ENCODE measurements around the gene ALDH3B1. TPM values are rescaled to one million over a fixed set of nuclear protein-coding genes. Genes with fewer than 3 reads are reported as not detected.

Gene ALDH3B1
- total and polyA plus RNA-seq, 2 of the 4 experiments (the other 2 are of a cell fraction): 11.8 to 22.8 TPM

DNA sequence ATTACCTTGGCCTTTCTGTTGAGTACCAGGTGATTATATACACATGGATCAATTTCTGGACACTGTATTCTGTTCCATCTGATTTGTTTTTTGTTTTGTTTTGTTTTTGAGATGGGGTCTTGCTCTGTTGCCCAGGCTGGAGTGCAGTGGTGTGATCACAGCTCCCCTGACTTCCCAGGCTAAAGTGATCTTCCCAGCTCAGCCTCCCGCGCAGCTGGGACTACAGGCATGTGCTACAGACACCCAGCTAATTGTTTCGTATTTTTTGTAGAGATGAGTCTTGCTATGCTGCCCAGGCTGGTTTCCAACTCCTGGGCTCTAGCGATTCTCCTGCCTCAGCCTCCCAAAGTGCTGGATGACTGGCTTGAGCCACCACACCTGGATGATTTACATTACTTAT, 47.7 kb downstream of the ALDH3B1 start:
- Histone ChIP-seq H3K9ac (ENCODE audit: low read depth, low read length) (no peak overlapping the region), H3K27me3 (ENCODE audit: control insufficient read depth, insufficient read depth, low read length) (no peaks in the 10 kb centered on the region), H2BK15ac (ENCODE audit: low read depth, low read length) (no peak overlapping the region), H3K36me3 (ENCODE audit: control insufficient read depth, insufficient read depth, low read length) (peaks cover 14% of the 10 kb centered on the region), H2AFZ (replicated peaks; ENCODE audit: low read length, poor library complexity) (no peak overlapping the region), H2AK5ac (ENCODE audit: low read depth, low read length) (no peak overlapping the region), H3K23ac (ENCODE audit: low read depth, low read length) (no peak overlapping the region), H3K14ac (replicated peaks; ENCODE audit: low read depth, low read length) (no peak overlapping the region), H4K20me1 (ENCODE audit: insufficient read depth, low read length) (no peaks in the 10 kb centered on the region), H3K4me2 (ENCODE audit: low read depth, low read length) (no peak overlapping the region), H3K56ac (ENCODE audit: extremely low read depth, insufficient read depth, low read length) (no peak overlapping the region), H4K8ac (ENCODE audit: low read depth in 2 of 2, low read length in 2 of 2) (no peak overlapping the region), H3K4me3 (ENCODE audit: insufficient read depth, low read depth, low read length) (no peak overlapping the region), H2BK120ac (ENCODE audit: low read depth, low read length) (no peak overlapping the region), H2BK20ac (ENCODE audit: low read depth, low read length) (no peak overlapping the region), H3K9me1 (ENCODE audit: insufficient read depth, low read length) (peaks cover 10% of the 10 kb centered on the region; the same call in 1 of the 2 replicates), H2AK9ac (replicated peaks; ENCODE audit: low read depth, low read length, poor library complexity) (no peak overlapping the region), H3K4ac (ENCODE audit: low read depth, low read length) (no peak overlapping the region), H3K9me3 (ENCODE audit: control insufficient read depth, insufficient read depth, low read length) (no peaks in the 10 kb centered on the region), H3K79me1 (ENCODE audit: low read depth in 1 of 2, low read length in 2 of 2) (no peaks in the 10 kb centered on the region; a peak in 1 of 4 replicates), H3K4me1 (ENCODE audit: control insufficient read depth, insufficient read depth, low read length) (no peaks in the 10 kb centered on the region), H4K91ac (ENCODE audit: insufficient read depth, low read depth, low read length) (no peak overlapping the region), H3K27ac (ENCODE audit: insufficient read depth, low read length) (no peak overlapping the region), H2BK5ac (ENCODE audit: low read depth, low read length, poor library complexity, severe bottlenecking) (no peak overlapping the region), H4K5ac (ENCODE audit: low read depth, low read length) (no peak overlapping the region), H3K18ac (ENCODE audit: low read depth, low read length) (no peak overlapping the region)
- in situ Hi-C loops (cut with MboI; ENCODE audit: low sequenced_read_pairs): no loop called here
- WGBS, 2 experiments (ENCODE audit: extremely low coverage in 2 of 2, insufficient read length in 1 of 2): 96% methylated on average over 4 of the region's 4 CpGs; no CpG with 5 or more reads in 1 of the 2 experiments
- CTCF ChIA-PET: no interaction called here
- BruUV-seq (replicated peaks): no TSS peak
- DNase-seq: no peak
- POLR2A ChIA-PET (ENCODE audit: unreplicated experiment): no interaction called here
- intact Hi-C loops (cut with micrococcal nuclease): no loop called here
- TF ChIP-seq RAD21 (IDR thresholded peaks at IDR 0.05; ENCODE audit: low read length): no peak
- no peak for TF ChIP-seq MXI1 (IDR thresholded peaks at IDR 0.05; ENCODE audit: borderline replicate concordance, low read depth, low read length)
- TF ChIP-seq BHLHE40 (IDR thresholded peaks at IDR 0.05; ENCODE audit: low read depth, low read length): no peak
- TF ChIP-seq, protein P1, sequence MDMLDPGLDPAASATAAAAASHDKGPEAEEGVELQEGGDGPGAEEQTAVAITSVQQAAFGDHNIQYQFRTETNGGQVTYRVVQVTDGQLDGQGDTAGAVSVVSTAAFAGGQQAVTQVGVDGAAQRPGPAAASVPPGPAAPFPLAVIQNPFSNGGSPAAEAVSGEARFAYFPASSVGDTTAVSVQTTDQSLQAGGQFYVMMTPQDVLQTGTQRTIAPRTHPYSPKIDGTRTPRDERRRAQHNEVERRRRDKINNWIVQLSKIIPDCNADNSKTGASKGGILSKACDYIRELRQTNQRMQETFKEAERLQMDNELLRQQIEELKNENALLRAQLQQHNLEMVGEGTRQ (IDR thresholded peaks at IDR 0.05; ENCODE audit: low read depth, low read length): no peak
- TF ChIP-seq RCOR1 (IDR thresholded peaks at IDR 0.05; ENCODE audit: insufficient replicate concordance, low read length): no peak
- TF ChIP-seq POLR2A (IDR thresholded peaks at IDR 0.05; ENCODE audit: low read depth, low read length): no peak
- TF ChIP-seq CEBPB (IDR thresholded peaks at IDR 0.05; ENCODE audit: low read depth, low read length): no peak
- TF ChIP-seq, protein P2, sequence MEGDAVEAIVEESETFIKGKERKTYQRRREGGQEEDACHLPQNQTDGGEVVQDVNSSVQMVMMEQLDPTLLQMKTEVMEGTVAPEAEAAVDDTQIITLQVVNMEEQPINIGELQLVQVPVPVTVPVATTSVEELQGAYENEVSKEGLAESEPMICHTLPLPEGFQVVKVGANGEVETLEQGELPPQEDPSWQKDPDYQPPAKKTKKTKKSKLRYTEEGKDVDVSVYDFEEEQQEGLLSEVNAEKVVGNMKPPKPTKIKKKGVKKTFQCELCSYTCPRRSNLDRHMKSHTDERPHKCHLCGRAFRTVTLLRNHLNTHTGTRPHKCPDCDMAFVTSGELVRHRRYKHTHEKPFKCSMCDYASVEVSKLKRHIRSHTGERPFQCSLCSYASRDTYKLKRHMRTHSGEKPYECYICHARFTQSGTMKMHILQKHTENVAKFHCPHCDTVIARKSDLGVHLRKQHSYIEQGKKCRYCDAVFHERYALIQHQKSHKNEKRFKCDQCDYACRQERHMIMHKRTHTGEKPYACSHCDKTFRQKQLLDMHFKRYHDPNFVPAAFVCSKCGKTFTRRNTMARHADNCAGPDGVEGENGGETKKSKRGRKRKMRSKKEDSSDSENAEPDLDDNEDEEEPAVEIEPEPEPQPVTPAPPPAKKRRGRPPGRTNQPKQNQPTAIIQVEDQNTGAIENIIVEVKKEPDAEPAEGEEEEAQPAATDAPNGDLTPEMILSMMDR (conservative IDR thresholded peaks at IDR 0.05; ENCODE audit: low read depth, low read length): no peak
- TF ChIP-seq FOS (IDR thresholded peaks at IDR 0.05; ENCODE audit: low read depth, low read length): no peak
- no peak for TF ChIP-seq NFE2L2 (IDR thresholded peaks at IDR 0.05; ENCODE audit: low read depth, low read length)
- TF ChIP-seq MAZ (IDR thresholded peaks at IDR 0.05; ENCODE audit: borderline replicate concordance, low read depth, low read length): no peak
- no peak for TF ChIP-seq RFX5 (IDR thresholded peaks at IDR 0.05; ENCODE audit: low read depth, low read length)
- no peak for TF ChIP-seq SMC3 (IDR thresholded peaks at IDR 0.05; ENCODE audit: low read depth, low read length)
- no peak for TF ChIP-seq CHD1 (IDR thresholded peaks at IDR 0.05; ENCODE audit: low read depth, low read length)
- TF ChIP-seq ELK1 (IDR thresholded peaks at IDR 0.05; ENCODE audit: borderline replicate concordance, low read depth, low read length): no peak
- no peak for TF ChIP-seq MAFK (IDR thresholded peaks at IDR 0.05; ENCODE audit: low read depth, low read length)
- dilution Hi-C loops (cut with HindIII; ENCODE audit: low sequenced_read_pairs, unreplicated experiment): no loop called here
- no peak for ATAC-seq (ENCODE audit: low read depth)

Data from IMR-90 (cell line).